WI38 (cell line): ENCODE measurements around the gene SYPL2.
"Not testable (repeated sequence)": the region's sequence is repeated elsewhere in the genome, so short reads cannot be mapped to it uniquely, and the experiment has no call there.

Source experiments
- H3K4me3 ChIP-seq: 2 replicates; pipeline ENCODE4 v1.5.1; 2011; ENCODE audit warnings: low read depth, mild to moderate bottlenecking, control low read depth, low read length
- TF ChIP-seq, protein P1 (sequence below): IDR thresholded peaks from 2 replicates; pipeline ENCODE4 v1.5.1; 2012; ENCODE audit warnings: low read depth, mild to moderate bottlenecking, control low read depth, low read length

The SYPL2 gene

DNA sequence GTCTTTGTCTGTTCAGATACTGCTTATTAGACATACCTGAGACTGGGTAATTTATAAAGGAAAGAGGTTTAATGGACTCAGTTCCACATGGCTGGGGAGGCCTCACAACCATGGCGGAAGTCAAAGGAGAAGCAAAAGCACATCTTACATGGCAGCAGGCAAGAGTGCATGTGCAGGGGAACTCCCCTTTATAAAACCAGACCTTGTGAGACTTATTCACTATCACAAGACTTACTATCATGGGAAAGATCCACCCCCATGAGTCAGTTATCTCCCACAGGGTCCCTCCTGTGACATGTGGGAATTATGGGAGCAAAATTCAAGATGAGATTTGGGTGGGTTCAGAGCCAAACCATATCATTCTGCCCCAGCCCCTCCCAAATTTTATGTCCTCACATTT, 33.0 kb upstream of the SYPL2 start:
- no peak overlapping the region for H3K4me3 ChIP-seq
- TF ChIP-seq, protein P1, sequence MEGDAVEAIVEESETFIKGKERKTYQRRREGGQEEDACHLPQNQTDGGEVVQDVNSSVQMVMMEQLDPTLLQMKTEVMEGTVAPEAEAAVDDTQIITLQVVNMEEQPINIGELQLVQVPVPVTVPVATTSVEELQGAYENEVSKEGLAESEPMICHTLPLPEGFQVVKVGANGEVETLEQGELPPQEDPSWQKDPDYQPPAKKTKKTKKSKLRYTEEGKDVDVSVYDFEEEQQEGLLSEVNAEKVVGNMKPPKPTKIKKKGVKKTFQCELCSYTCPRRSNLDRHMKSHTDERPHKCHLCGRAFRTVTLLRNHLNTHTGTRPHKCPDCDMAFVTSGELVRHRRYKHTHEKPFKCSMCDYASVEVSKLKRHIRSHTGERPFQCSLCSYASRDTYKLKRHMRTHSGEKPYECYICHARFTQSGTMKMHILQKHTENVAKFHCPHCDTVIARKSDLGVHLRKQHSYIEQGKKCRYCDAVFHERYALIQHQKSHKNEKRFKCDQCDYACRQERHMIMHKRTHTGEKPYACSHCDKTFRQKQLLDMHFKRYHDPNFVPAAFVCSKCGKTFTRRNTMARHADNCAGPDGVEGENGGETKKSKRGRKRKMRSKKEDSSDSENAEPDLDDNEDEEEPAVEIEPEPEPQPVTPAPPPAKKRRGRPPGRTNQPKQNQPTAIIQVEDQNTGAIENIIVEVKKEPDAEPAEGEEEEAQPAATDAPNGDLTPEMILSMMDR = no peak

DNA sequence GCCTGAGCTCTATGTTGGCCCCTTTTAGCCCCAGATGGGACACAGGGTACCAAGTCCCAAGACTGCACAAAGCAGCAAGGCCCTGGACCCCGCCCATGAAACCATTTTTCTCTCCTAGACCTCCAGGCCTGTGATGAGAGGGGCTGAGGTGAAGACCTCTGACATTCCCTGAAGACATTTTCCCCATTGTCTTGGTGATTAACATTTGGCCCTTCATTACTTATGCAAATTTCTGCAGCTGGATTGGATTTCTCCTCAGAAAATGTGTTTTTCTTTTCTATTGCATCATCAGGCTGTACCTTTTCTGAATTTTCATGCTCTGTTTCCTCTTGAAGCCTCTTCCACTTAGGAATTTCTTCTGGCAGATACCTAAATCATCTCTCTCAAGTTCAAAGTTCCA, 31.9 kb upstream of the SYPL2 start:
- TF ChIP-seq, protein P1 = no peak

DNA sequence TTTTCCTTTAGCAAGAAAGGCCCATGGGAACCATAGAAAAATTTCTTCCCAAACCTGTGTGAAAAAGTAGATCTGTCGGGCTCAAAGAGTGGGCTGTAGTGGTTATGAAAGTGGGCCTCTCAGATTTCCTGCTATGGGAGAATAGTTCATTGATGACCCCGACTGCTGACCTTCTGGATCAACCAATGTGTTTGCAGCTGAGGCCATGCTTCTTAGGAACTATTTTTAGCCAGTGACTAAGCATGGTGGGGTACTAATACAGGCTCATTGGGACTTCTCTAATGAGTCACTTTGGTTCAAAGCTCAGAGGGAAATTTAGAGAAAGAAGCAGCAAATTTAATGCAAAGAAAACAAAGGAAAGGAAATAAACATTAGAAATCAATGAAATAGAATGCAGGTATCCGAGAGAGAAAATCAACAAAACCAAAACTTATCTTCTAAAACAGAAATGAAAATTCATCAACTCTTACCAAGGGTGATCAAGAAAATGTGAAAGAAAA, 27.5 kb upstream of the SYPL2 start:
- TF ChIP-seq, protein P1 = no peak
- no peak overlapping the region for H3K4me3 ChIP-seq

More for the DNA sequence above, 31.9 kb upstream of the SYPL2 start:
- no peak overlapping the region for H3K4me3 ChIP-seq

DNA sequence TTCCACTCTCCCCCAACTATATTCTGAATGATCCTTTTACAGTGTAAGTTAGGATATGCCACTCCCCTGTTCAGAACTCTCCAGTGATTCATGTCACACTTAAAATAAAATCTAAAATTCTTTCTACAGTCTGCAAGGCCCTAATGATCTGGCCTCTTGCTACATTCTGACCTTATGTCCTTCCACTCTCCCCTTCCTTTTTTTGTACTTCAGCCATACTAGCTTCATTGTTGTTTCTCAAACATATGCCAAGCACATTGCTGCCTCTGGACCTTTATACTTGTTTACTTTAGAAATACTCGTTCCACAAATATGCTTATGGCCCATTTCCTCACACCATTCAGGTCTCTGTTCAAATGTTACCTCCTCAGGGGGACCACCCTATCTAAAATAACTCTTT, 25.3 kb upstream of the SYPL2 start:
- TF ChIP-seq, protein P1 = no peak
- no peak overlapping the region for H3K4me3 ChIP-seq

DNA sequence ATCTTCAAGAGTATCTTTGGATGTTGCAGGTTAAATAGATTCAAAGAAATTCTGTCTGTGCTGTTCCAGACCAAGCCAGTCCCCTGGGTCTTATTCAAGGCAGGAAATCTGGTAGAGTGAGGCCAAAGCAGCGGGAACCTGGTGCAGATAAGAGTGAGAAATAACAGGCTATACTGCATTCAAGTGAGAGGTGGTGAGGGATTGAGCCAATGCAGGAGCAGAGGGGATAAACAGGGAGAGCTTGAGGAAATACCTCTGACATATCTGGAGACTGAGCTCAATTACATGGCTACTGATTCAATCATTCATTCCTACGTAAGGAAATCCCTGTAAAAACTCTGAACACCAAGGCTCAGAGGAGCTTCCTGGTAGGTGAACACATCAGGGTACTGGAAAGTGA, 22.9 kb upstream of the SYPL2 start:
- H3K4me3 ChIP-seq = no peak overlapping the region
- TF ChIP-seq, protein P1 = no peak

DNA sequence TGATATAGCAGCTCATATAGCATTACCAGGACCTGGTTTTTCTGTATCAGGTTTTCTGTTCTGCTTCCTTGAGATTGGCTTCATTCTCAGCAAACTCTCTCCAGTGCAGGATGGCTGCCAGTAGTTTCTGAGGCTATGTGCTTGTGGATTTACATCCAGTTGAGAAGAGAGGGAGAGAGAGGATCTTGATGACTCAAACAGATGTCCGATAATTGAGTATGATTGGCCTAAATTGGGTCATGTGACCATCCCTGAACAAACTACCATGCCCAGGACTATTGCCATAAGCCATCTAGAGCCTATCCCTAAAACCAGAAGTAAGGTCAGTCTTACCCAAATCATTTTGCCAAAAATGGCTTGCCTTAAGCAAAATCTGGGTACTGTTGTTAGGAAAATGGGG, 22.0 kb upstream of the SYPL2 start:
- H3K4me3 ChIP-seq = no peak overlapping the region
- TF ChIP-seq, protein P1 = no peak

DNA sequence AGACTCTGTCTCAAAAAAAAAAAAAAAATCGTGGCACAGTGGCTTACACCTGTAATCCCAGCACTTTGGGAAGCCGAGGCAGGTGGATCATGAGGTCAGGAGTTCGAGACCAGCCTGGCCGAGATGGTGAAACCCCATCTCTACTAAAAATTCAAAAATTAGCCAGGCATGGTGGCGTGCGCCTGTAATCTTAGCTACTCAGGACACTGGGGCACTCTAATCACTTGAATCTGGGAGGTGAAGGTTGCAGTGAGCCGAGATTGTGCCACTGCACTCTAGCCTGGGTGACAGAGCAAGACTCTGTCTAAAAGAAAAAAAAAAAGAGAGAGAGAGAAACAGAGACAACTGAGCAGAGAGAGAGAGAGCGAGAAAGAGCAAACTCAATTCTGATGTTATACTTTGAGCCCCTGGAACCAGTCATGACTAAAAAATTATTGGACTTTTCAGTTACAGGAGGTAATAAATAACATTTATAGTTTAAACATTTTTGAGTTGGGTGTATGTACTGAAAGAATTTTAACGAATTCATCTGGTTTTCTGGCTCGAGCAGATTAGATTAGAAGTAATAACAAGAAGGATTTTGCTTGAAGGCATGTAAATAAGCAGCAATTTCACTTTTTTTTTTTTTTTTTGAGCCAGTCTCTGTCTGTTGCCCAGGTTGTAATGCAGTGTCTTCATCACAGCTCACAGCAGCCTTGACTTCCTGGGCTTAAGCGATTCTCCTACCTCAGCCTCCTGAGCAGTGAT, 20.2 kb upstream of the SYPL2 start:
- not testable (repeated sequence) for H3K4me3 ChIP-seq

DNA sequence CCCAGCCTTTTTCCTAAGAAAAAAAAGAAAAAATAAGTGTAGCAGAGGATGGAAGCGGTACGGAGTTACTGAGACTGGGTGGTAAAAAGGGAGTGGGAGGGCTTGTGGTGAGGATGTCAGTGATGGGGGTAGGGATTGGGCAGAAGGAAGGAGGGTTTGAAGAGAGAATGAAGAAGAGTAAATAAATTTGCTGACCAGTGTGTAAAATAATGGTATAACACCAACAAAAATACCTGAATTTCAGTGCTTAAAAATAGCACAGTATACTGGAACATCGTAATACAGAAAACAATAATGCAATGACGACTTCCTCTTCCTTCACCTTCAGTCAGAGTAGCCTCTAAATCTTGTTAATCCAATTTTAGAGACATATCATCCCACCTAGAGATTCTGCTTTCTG, 18.8 kb upstream of the SYPL2 start:
- TF ChIP-seq, protein P1 = no peak
- H3K4me3 ChIP-seq = no peak overlapping the region
